Measurements from ENCODE around the gene OR2T29.
"Not testable (repeated sequence)": the region's sequence is repeated elsewhere in the genome, so short reads cannot be mapped to it uniquely, and the experiment has no call there.

Gene OR2T29

DNA sequence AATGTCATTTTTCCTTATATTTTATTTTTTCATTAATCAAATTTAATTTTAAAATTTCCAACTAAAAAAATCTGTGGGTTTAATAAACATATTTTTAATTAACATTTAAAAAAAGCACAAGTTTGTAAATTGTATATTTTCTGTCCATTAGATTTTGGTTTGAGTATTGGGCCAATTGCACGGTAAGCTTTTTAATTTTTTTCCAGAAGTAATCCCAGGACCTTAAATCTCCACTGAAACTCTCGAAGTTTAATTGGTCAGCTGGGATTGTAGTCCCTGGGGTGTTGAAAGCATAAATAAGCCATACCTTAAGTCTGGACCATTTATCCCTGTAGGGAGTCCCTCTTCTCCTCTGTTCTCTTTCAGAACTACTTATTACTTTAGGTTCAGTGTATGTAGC, 54.8 kb downstream of the OR2T29 start, which contains the start of gene OR2G6:
Gene OR2G6, plus strand, starts transcription at position 301 of the 400 bp plus-strand sequence. CDS start 13,574 bp downstream, outside the sequence.
- DNase-seq = not testable (repeated sequence)
